ENCODE data around the gene PPFIA2.
"Not testable (repeated sequence)": the region's sequence is repeated elsewhere in the genome, so short reads cannot be mapped to it uniquely, and the experiment has no call there.

The PPFIA2 gene

DNA sequence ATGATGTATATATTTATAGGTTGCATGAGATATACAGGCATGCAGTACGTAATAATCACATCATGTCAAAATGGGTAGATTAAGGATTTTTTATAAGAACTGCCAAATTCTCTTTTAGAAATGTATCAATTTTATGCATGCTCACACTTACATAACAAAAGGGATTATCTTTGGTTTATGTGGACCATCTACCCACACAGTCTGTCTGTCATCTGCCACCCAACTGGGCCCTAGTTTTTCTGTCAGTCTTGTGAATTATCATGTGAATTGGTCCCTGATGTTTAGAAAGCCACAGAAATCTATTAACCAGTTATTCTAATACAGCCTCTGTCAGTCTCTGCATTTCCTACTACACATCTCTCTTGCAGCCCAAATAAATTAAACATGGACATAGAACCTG lies 547.8 kb downstream of the PPFIA2 start:
- H3K4me3 ChIP-seq (ENCODE audit: low read depth, low read length), result no peak overlapping the region
- DNase-seq (ENCODE audit: low read depth), result no peak
- TF ChIP-seq, protein P1, sequence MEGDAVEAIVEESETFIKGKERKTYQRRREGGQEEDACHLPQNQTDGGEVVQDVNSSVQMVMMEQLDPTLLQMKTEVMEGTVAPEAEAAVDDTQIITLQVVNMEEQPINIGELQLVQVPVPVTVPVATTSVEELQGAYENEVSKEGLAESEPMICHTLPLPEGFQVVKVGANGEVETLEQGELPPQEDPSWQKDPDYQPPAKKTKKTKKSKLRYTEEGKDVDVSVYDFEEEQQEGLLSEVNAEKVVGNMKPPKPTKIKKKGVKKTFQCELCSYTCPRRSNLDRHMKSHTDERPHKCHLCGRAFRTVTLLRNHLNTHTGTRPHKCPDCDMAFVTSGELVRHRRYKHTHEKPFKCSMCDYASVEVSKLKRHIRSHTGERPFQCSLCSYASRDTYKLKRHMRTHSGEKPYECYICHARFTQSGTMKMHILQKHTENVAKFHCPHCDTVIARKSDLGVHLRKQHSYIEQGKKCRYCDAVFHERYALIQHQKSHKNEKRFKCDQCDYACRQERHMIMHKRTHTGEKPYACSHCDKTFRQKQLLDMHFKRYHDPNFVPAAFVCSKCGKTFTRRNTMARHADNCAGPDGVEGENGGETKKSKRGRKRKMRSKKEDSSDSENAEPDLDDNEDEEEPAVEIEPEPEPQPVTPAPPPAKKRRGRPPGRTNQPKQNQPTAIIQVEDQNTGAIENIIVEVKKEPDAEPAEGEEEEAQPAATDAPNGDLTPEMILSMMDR (conservative IDR thresholded peaks at IDR 0.05; ENCODE audit: low read depth, low read length), result no peak

GRCh38 chr12:81209772-81210225 lies 549.4 kb downstream of the PPFIA2 start:
- DNase-seq (ENCODE audit: low read depth), result peak; percentile 43
- not testable (repeated sequence) for H3K4me3 ChIP-seq (ENCODE audit: low read depth, low read length)

- no peak overlapping the region for H3K4me3 ChIP-seq (ENCODE audit: low read depth, low read length)
- TF ChIP-seq, protein P1 (conservative IDR thresholded peaks at IDR 0.05; ENCODE audit: low read depth, low read length), result no peak
- DNase-seq (ENCODE audit: low read depth), result peak; percentile 49
Observed at GRCh38 chr12:81209012-81209411, 550.1 kb downstream of the PPFIA2 start.

DNA sequence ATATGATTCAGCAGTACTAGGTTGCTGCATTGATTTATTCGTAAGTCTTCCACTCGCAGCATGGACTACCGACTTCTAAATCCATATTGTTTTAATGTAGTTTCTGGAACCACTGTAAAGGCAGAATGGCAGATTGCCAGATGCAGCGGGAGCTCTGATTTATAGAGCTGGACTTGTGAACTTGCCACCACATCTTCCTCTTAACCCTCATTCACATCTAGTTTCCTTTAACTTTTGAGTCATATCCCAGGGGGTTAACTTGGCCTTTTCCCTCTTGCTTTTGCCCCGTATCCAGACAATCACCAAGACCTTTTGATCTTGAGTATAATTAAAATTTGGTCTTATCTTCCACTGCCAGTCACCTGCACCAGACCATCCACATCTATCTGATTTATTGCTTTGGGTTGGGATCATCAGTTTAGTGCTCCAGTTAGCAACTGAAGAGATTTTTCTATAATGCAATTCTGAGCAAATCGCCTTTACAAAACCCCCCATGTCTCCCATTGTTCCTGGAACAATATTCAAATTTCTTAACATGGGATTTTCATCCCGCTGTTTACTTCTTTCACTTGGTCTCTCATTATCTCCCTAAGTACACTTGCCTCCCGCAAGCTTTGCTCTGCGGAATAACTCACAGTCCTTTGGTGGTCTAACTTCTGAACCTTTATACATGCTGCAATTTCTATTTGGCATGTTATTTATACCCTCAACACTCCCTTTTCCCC lies 550.8 kb downstream of the PPFIA2 start:
- no peak overlapping the region for H3K4me3 ChIP-seq (ENCODE audit: low read depth, low read length)
- TF ChIP-seq, protein P1 (conservative IDR thresholded peaks at IDR 0.05; ENCODE audit: low read depth, low read length), result no peak
- peak; percentile 19 for DNase-seq (ENCODE audit: low read depth)

All from choroid plexus epithelial cell (primary cell).